DND-41 (cell line): ENCODE data around the gene KRTAP3-1.
"Not testable (repeated sequence)": the region's sequence is repeated elsewhere in the genome, so short reads cannot be mapped to it uniquely, and the experiment has no call there.

ENCODE experiments used
- ATAC-seq: fragments of 200-7000 bp; cut with Tn5 transposase; 3 replicates; pipeline ENCODE4 v1.9.1; 2021; ENCODE audit warnings: low read depth; ENCODE audit not compliant: insufficient read depth
- DNase-seq: peaks from one replicate; pipeline ENCODE4 v3.0.0-alpha.2; 2020
- H2AFZ ChIP-seq: 2 replicates; pipeline ENCODE4 v1.6.0; 2012; ENCODE audit warnings: low read depth, low read length
- H3K27ac ChIP-seq: 2 replicates; pipeline ENCODE4 v1.5.1; 2012; ENCODE audit warnings: low read length, inconsistent platforms
- H3K27me3 ChIP-seq: fragments of 200-600 bp; sonication (generic); 2 replicates; pipeline ENCODE4 v1.6.0; 2012; ENCODE audit warnings: low read length, mild to moderate bottlenecking, inconsistent platforms; ENCODE audit not compliant: insufficient read depth, poor library complexity
- H3K36me3 ChIP-seq: 2 replicates; pipeline ENCODE4 v1.5.1; 2012; ENCODE audit warnings: low read length, inconsistent platforms; ENCODE audit not compliant: insufficient read depth
- H3K4me1 ChIP-seq: 2 replicates; pipeline ENCODE4 v1.5.1; 2012; ENCODE audit warnings: mild to moderate bottlenecking, low read length; ENCODE audit not compliant: insufficient read depth
- H3K4me2 ChIP-seq: 2 replicates; pipeline ENCODE4 v1.6.0; 2012; ENCODE audit warnings: mild to moderate bottlenecking, moderate library complexity, low read length, inconsistent platforms; ENCODE audit not compliant: insufficient read depth
- H3K4me3 ChIP-seq, 2 experiments: fragments of 200-600 bp in 1 of 2; shearing (Covaris generic) in 1 of 2; 2 replicates each; pipeline ENCODE4 v1.5.1; 2012 to 2016; ENCODE audit warnings: inconsistent platforms in 2 of 2, low read length in 2 of 2, mild to moderate bottlenecking in 2 of 2, low read depth in 1 of 2, moderate library complexity in 1 of 2
- H3K79me2 ChIP-seq: 2 replicates; pipeline ENCODE4 v1.6.0; 2012; ENCODE audit warnings: low read length, inconsistent platforms; ENCODE audit not compliant: insufficient read depth
- H3K9ac ChIP-seq: 2 replicates; pipeline ENCODE4 v1.6.0; 2012; ENCODE audit warnings: low read depth, mild to moderate bottlenecking, inconsistent platforms, low read length, moderate library complexity
- H3K9me3 ChIP-seq: 2 replicates; pipeline ENCODE4 v1.5.1; 2012; ENCODE audit warnings: low read length, moderate library complexity, mild to moderate bottlenecking, inconsistent platforms; ENCODE audit not compliant: insufficient read depth, severe bottlenecking
- H4K20me1 ChIP-seq: 2 replicates; pipeline ENCODE4 v1.6.0; 2012; ENCODE audit warnings: low read length; ENCODE audit not compliant: insufficient read depth
- CTCF ChIP-seq: IDR thresholded peaks from 2 replicates; pipeline ENCODE4 v1.5.1; 2012; ENCODE audit warnings: borderline replicate concordance, low read length, moderate library complexity, mild to moderate bottlenecking; ENCODE audit not compliant: poor library complexity, severe bottlenecking; ENCODE audit errors: extremely low read depth
- EZH2 ChIP-seq: IDR thresholded peaks from 3 replicates; pipeline ENCODE4 v1.6.1; 2012; ENCODE audit warnings: borderline replicate concordance, low read depth, mild to moderate bottlenecking, moderate library complexity, low read length, inconsistent platforms; ENCODE audit not compliant: severe bottlenecking

KRTAP3-1 gene

GRCh38 chr17:41052566-41052965 is 43.6 kb upstream of the KRTAP3-1 start:
- Histone ChIP-seq H3K4me2 (no peak overlapping the region), H3K27me3 (peaks cover 10% of the 10 kb centered on the region), H3K79me2 (no peaks in the 10 kb centered on the region), H4K20me1 (no peaks in the 10 kb centered on the region), H3K27ac (no peak overlapping the region), H3K4me3 (no peak overlapping the region), H3K36me3 (no peaks in the 10 kb centered on the region), H3K9me3 (no peaks in the 10 kb centered on the region), H3K9ac (no peak overlapping the region), H3K4me1 (no peaks in the 10 kb centered on the region), H2AFZ (no peak overlapping the region)
- DNase-seq (no peak), ATAC-seq (no peak)
- TF ChIP-seq CTCF (no peak), EZH2 (no peak)

- H3K4me2 ChIP-seq, result no peak overlapping the region
- no peak overlapping the region for H3K9ac ChIP-seq
- TF ChIP-seq CTCF, result no peak
- TF ChIP-seq EZH2, result no peak
- no peaks in the 10 kb centered on the region for H3K9me3 ChIP-seq
- H3K4me3 ChIP-seq, result no peak overlapping the region
- no peak for DNase-seq
- H3K79me2 ChIP-seq, result no peaks in the 10 kb centered on the region
- no peak overlapping the region for H3K27ac ChIP-seq
- ATAC-seq, result no peak
- no peaks in the 10 kb centered on the region for H4K20me1 ChIP-seq
- H3K4me1 ChIP-seq, result no peaks in the 10 kb centered on the region
- H3K36me3 ChIP-seq, result no peaks in the 10 kb centered on the region
- peaks cover 9% of the 10 kb centered on the region for H3K27me3 ChIP-seq
- H2AFZ ChIP-seq, result no peak overlapping the region
Observed at GRCh38 chr17:41049110-41049509, 40.2 kb upstream of the KRTAP3-1 start.

GRCh38 chr17:41048441-41048840 is 39.5 kb upstream of the KRTAP3-1 start:
- H3K27me3 ChIP-seq, result peaks cover 7% of the 10 kb centered on the region
- no peaks in the 10 kb centered on the region for H3K36me3 ChIP-seq
- H3K4me2 ChIP-seq, result no peak overlapping the region

GRCh38 chr17:41046735-41047465 is 38.0 kb upstream of the KRTAP3-1 start, which contains the start of gene KRTAP2-1:
Gene KRTAP2-1, minus strand, starts transcription at chr17:41047316. Its CDS starts 49 bp downstream, at chr17:41047267.
- not testable (repeated sequence) for DNase-seq, ATAC-seq, H3K27ac ChIP-seq, H3K27me3 ChIP-seq, H3K4me2 ChIP-seq, H3K36me3 ChIP-seq, H3K4me1 ChIP-seq, H3K79me2 ChIP-seq, H3K4me3 ChIP-seq, H3K9me3 ChIP-seq, H3K9ac ChIP-seq, H2AFZ ChIP-seq, H4K20me1 ChIP-seq

More at GRCh38 chr17:41048441-41048840, 39.5 kb upstream of the KRTAP3-1 start:
- H3K9ac ChIP-seq, result no peak overlapping the region
- no peak for ATAC-seq
- TF ChIP-seq CTCF (no peak), EZH2 (no peak)
- no peaks in the 10 kb centered on the region for H3K4me1 ChIP-seq
- H3K27ac ChIP-seq, result no peak overlapping the region
- DNase-seq, result no peak
- no peaks in the 10 kb centered on the region for H3K79me2 ChIP-seq
- H2AFZ ChIP-seq, result no peak overlapping the region
- H3K4me3 ChIP-seq, result no peak overlapping the region
- H4K20me1 ChIP-seq, result no peaks in the 10 kb centered on the region
- H3K9me3 ChIP-seq, result no peaks in the 10 kb centered on the region
